GM21786 (cell line): Measurements from ENCODE around the gene LENEP.

ENCODE experiments used
- ATAC-seq: cut with Tn5 transposase; IDR thresholded peaks from one replicate; pipeline ENCODE4 v1.9.1; 2021; ENCODE audit not compliant: unreplicated experiment

The LENEP gene

GRCh38 chr1:154998201-154998780 is 4.9 kb downstream of the LENEP start:
- no peak for ATAC-seq

GRCh38 chr1:154998818-154999570 is 5.6 kb downstream of the LENEP start:
- ATAC-seq, result no peak

GRCh38 chr1:154999571-155000410 is 6.4 kb downstream of the LENEP start:
- no peak for ATAC-seq

- ATAC-seq, result no peak
Measured at GRCh38 chr1:155000411-155000725, 7.0 kb downstream of the LENEP start.

- ATAC-seq, result peak; percentile 36
Measured at GRCh38 chr1:155000726-155001424, 7.5 kb downstream of the LENEP start.

- no peak for ATAC-seq
Measured at GRCh38 chr1:155001425-155001674, 8.0 kb downstream of the LENEP start.

GRCh38 chr1:155001675-155002463 is 8.5 kb downstream of the LENEP start:
- ATAC-seq, result peak; percentile 35

- ATAC-seq, result no peak
Measured at GRCh38 chr1:155002464-155003226, 9.3 kb downstream of the LENEP start, which contains the start of gene ZBTB7B. Gene ZBTB7B (plus strand): TSS chr1:155002802. CDS start chr1:155014661, 11,859 bp downstream.

- no peak for ATAC-seq
Measured at GRCh38 chr1:155003227-155003765, 9.9 kb downstream of the LENEP start.

- ATAC-seq, result no peak
Measured at GRCh38 chr1:155003766-155004351, 10.5 kb downstream of the LENEP start.

- ATAC-seq, result no peak
Measured at GRCh38 chr1:155004352-155005075, 11.1 kb downstream of the LENEP start.

GRCh38 chr1:155005076-155006011 is 12.0 kb downstream of the LENEP start:
- ATAC-seq, result no peak

- ATAC-seq, result no peak
Measured at GRCh38 chr1:155006601-155007101, 13.3 kb downstream of the LENEP start.

GRCh38 chr1:155007251-155007828 is 14.0 kb downstream of the LENEP start:
- ATAC-seq, result no peak

- no peak for ATAC-seq
Measured at GRCh38 chr1:155008015-155008941, 14.9 kb downstream of the LENEP start.

GRCh38 chr1:155009221-155009711 is 15.9 kb downstream of the LENEP start:
- ATAC-seq, result no peak
